Measurements from ENCODE around the gene IL11. TPM values are rescaled to one million over a fixed set of nuclear protein-coding genes. Genes with fewer than 3 reads are reported as not detected.

Gene IL11
- total RNA-seq, 1 experiment from 2014 or later: 141 TPM

DNA sequence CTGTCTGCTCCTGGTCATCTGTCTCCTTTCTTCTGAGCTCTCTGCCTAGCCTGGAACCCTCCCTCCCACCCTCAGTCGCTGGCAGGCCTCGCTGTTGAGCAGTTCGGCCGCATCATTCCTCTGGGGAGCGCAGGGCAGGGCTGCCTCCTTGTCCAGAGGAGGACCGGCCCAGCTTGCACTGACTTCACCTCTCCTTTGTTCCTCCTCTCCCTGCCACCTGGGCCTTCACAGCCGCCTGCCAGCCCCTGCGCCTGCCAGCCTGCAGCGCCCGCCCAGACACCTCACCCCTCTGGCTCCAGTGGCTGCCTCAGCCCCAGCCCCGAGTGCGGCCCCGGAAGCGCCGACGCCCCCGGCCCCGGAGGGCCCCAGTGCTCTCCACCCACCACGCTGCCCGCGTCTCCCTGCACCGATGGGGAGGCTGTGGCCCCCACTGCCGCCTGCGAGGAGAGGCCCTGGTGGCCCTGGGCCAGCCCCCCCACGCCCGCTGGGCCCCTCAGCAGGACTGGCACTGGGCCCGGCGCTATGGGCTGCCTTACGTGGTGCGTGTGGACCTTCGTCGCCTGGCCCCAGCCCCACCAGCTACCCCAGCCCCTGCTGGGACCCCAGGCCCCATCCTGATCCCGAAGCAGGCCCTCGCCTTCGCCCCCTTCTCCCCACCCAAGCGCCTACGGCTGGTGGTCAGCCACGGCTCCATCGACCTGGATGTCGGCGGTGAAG lies 23.4 kb downstream of the IL11 start:
- Histone ChIP-seq H3K27me3 (replicated peaks) (no peaks in the 10 kb centered on the region; the same call in 1 of the 2 replicates), H3K4me3 (no peak overlapping the region), H3K9me3 (replicated peaks) (no peaks in the 10 kb centered on the region; the same call in 1 of the 2 replicates), H3K36me3 (peaks cover 5% of the 10 kb centered on the region; the same call in 1 of the 2 replicates), H3K4me1 (replicated peaks) (peaks cover 18% of the 10 kb centered on the region), H3K27ac (no peak overlapping the region)
- no peak for DNase-seq (ENCODE audit: low read depth in 1 of 2, low spot score in 2 of 2)

DNA sequence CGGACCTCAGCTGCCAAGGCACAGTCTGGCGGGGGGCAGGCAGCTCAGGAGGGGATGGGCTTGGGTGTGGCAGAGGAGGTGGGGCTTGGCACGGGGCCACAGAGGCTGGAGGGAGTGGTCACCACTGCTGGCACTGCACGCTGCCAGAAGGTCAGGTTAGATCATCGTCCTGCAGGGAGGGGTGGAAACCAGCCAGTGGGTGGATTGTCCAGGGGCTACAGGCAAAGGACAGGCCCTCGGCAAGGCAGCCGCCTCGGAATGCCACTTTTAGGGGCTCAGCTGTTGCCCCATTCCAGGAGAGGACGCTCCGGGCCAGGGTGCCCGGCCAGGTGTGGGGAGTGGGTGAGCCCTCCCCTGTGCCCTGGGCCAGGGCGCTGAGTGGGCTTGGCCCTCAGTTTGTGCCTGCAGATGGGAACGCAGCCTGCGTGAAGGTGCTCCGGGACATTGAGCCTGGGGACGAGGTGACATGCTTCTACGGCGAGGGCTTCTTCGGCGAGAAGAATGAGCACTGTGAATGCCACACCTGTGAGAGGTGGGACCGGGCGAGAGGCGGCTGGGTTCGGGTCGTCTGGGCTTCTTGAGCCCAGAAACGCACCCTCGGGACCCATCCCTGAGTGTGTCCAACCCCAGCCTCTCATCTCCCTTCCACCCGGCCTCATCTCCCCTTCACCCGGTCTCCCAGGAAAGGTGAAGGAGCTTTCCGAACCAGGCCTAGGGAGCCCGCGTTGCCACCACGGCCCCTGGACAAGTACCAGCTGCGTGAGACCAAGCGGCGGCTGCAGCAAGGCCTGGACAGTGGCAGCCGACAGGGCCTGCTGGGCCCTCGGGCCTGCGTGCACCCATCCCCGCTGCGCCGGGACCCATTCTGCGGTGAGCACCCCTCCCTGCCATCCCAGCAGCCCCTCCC lies 24.2 kb downstream of the IL11 start:
- H3K36me3 ChIP-seq: peaks cover 5% of the 10 kb centered on the region; the same call in 1 of the 2 replicates
- no peak overlapping the region for H3K27ac ChIP-seq
- H3K27me3 ChIP-seq (replicated peaks): no peaks in the 10 kb centered on the region
- peaks cover 14% of the 10 kb centered on the region for H3K4me1 ChIP-seq (replicated peaks)
- H3K4me3 ChIP-seq: no peak overlapping the region
- no peak for DNase-seq (ENCODE audit: low read depth in 1 of 2, low spot score in 2 of 2)
- H3K9me3 ChIP-seq (replicated peaks): no peaks in the 10 kb centered on the region

GRCh38 chr19:55345101-55345817 lies 25.0 kb downstream of the IL11 start:
- peaks cover 13% of the 10 kb centered on the region for H3K4me1 ChIP-seq (replicated peaks)
- peaks cover 5% of the 10 kb centered on the region; the same call in 1 of the 2 replicates for H3K36me3 ChIP-seq
- H3K9me3 ChIP-seq (replicated peaks): no peaks in the 10 kb centered on the region
- H3K27ac ChIP-seq: no peak overlapping the region
- no peak overlapping the region for H3K4me3 ChIP-seq
- H3K27me3 ChIP-seq (replicated peaks): no peaks in the 10 kb centered on the region
- DNase-seq (ENCODE audit: low read depth in 1 of 2, low spot score in 2 of 2): no peak

DNA sequence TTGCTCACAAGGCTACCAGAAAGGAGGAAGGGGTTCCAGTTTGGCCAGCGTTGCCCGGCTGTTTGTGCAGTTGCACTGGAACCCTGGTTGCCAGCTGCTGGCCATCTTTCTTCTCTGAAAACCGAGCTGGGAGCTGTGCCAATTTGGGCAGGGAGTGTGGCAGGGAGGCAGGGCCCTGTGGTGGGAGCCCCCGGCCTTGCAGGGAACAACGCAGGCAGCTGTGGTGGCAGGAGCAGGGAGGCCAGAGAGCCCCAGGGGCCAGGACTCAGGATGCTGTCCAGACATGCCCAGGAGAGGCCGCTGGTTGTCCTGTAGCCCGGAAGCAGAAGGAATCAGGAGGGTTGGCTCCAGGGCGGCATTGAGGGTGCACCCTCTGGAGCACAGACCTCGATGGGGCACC lies 25.8 kb downstream of the IL11 start:
- peaks cover 5% of the 10 kb centered on the region; the same call in 1 of the 2 replicates for H3K36me3 ChIP-seq
- no peak overlapping the region for H3K27ac ChIP-seq
- peaks cover 15% of the 10 kb centered on the region for H3K4me1 ChIP-seq (replicated peaks)
- H3K27me3 ChIP-seq (replicated peaks): no peaks in the 10 kb centered on the region
- H3K4me3 ChIP-seq: no peak overlapping the region
- no peaks in the 10 kb centered on the region for H3K9me3 ChIP-seq (replicated peaks)
- no peak for DNase-seq (ENCODE audit: low read depth in 1 of 2, low spot score in 2 of 2)

DNA sequence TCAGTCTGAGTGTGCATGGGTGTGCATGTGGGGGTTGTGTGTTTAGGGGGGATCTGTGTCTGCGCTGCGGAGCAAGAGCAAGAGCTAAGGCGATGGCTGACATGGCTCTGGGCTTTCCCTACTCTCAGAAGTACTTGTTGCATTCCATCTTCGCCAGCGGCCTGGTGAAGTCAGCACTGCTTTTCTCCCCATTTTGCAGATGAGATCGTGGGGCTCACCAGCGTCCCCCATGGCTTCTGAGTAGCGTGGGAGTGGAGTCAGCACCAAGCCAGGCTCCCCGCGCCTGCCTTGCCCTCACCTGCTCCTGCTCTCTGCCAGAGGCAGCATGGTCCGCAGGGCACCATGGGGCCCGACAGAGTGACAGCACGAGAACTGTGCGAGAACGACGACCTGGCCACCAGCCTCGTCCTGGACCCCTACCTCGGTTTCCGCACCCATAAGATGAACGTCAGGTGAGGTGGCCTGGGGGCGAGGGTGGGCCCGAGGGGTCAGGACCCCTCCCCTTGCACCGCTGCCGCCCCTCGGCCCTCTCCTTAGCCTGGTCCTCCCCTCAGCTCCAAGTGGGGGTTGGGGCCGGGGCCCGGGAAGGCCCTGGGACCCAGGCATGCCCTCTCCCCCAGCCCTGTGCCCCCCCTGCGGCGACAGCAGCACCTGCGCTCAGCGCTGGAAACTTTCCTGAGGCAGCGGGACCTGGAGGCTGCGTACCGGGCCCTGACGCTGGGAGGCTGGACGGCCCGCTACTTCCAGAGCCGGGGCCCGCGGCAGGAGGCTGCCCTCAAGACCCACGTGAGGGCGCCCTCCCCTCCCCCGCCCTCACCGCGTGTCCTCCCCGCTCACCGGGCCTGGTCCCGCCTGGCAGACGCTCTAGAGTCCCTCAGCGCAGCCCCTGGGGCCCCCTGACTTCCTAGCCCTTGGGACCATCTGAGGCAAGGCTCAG lies 28.4 kb downstream of the IL11 start:
- Histone ChIP-seq H3K36me3 (peaks cover 5% of the 10 kb centered on the region; the same call in 1 of the 2 replicates), H3K4me1 (replicated peaks) (peaks cover 23% of the 10 kb centered on the region), H3K9me3 (replicated peaks) (no peaks in the 10 kb centered on the region), H3K4me3 (no peak overlapping the region), H3K27me3 (replicated peaks) (no peaks in the 10 kb centered on the region), H3K27ac (no peak overlapping the region)
- DNase-seq (ENCODE audit: low read depth in 1 of 2, low spot score in 2 of 2): peak in 1 of 2 experiments; percentile 44

GRCh38 chr19:55341171-55341588 lies 29.1 kb downstream of the IL11 start:
- Histone ChIP-seq H3K4me3 (no peak overlapping the region), H3K36me3 (peaks cover 5% of the 10 kb centered on the region; the same call in 1 of the 2 replicates), H3K27me3 (replicated peaks) (no peaks in the 10 kb centered on the region), H3K4me1 (replicated peaks) (peaks cover 27% of the 10 kb centered on the region), H3K27ac (no peak overlapping the region), H3K9me3 (replicated peaks) (no peaks in the 10 kb centered on the region)
- peak in 1 of 2 experiments; percentile 69 for DNase-seq (ENCODE audit: low read depth in 1 of 2, low spot score in 2 of 2)

- no peak for DNase-seq (ENCODE audit: low read depth in 1 of 2, low spot score in 2 of 2)
- H3K27me3 ChIP-seq (replicated peaks): no peaks in the 10 kb centered on the region
- no peak overlapping the region for H3K27ac ChIP-seq
Observed at GRCh38 chr19:55340784-55341147, 29.5 kb downstream of the IL11 start.

DNA sequence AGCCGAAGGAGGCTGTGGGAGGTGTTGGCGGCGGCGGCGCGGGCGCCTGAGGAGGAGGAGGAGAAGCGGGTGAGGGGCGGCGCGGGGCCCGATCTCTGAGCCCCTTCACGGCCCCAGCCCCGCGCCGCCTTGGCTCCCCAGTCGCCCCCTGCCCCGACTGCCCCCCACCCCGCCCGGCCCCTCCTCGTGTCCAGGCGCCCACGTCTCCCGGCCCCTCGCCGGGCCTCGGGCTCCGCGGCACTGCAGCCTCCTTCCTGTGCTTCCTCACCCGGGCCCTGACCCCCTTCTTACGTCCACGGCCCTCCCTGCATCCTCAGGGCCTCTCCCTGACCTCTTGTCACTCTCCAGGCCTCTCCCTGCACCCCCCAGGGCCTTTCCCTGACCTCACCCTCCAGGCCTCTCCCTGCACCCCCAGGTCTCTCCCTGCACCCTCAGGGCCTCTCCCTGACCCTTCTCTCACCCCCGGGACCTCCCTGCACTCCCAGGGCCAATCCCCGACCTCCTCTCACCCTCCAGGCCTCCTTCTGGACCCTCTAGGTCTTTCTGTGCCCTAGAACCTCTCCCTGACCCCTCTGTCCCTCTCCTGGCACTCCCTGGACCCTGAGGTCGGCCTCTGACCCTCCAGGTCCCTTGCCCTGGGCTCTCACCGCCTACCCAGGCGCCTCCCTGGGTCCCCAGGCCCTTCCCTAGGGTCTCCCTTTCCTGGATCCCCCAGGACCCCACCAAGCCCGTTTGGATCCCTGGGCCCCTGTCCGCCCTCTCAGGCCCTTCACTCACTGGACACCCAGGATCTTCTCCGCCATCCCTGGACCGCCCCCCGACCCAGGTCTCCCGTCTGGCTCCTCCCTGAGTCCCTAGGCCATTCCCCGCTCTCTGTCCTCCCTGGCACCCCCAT lies 30.1 kb downstream of the IL11 start:
- Histone ChIP-seq H3K4me1 (replicated peaks) (peaks cover 28% of the 10 kb centered on the region), H3K36me3 (peaks cover 5% of the 10 kb centered on the region; the same call in 1 of the 2 replicates), H3K27ac (peak overlapping the region; percentile 46), H3K27me3 (replicated peaks) (no peaks in the 10 kb centered on the region), H3K9me3 (replicated peaks) (no peaks in the 10 kb centered on the region), H3K4me3 (peak overlapping the region; percentile 36)
- peak in 1 of 2 experiments; percentile 44 for DNase-seq (ENCODE audit: low read depth in 1 of 2, low spot score in 2 of 2)

More at GRCh38 chr19:55340784-55341147, 29.5 kb downstream of the IL11 start:
- H3K36me3 ChIP-seq: peaks cover 5% of the 10 kb centered on the region; the same call in 1 of the 2 replicates
- peak overlapping the region; percentile 36 for H3K4me3 ChIP-seq
- H3K9me3 ChIP-seq (replicated peaks): no peaks in the 10 kb centered on the region
- H3K4me1 ChIP-seq (replicated peaks): peaks cover 28% of the 10 kb centered on the region

DNA sequence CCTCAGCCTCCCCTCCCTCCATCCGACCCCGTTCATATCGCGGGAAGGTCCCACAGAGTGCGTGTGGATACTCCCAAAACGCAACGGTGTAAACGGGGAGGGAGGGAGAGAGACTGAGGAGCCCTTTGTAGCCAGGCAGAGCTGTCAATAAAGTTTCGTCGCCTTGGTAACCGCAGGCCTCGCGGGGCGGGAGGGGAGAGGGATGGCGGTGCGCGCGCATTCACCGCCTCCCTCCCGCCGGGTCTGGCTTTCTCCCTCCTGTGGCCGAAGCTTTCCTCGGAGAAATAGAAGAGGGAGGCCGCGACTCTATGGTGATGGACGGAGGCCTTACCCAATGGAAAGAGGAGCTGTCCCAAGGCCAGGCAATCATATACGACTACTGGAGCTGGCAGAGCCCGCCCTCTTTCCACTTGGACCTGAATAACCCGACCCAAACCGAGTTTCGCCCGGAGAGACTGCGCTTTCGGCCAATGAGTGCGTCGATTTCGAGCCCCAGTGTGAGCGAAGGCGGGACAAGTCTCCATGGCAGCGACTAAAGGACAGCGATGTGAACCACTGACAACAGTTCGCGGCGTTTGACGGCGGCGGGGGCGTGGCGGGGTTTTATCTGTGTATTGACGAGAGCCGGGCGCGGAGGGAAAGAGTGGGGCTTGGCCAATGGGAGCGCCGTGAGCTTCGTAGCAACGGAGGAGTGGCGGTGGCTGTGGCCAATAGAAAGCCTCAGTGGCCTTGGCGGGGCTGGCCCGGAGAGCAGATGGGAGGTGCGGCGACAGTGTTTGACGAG lies 31.0 kb downstream of the IL11 start, which contains the start of gene KMT5C:
Gene KMT5C, plus strand, starts transcription at position 772 of the 784 bp plus-strand sequence. CDS start 2,061 bp downstream, outside the sequence.
- H3K4me3 ChIP-seq: peak within 1 kb of the TSS; percentile 36
- peaks cover 28% of the 10 kb centered on the region for H3K4me1 ChIP-seq (replicated peaks)
- H3K27me3 ChIP-seq (replicated peaks): no peaks in the 10 kb centered on the region
- DNase-seq (ENCODE audit: low read depth in 1 of 2, low spot score in 2 of 2): peak; percentile 100
- H3K27ac ChIP-seq: peak within 1 kb of the TSS; percentile 99
- H3K9me3 ChIP-seq (replicated peaks): no peaks in the 10 kb centered on the region
- H3K36me3 ChIP-seq: peaks cover 5% of the 10 kb centered on the region; the same call in 1 of the 2 replicates

DNA sequence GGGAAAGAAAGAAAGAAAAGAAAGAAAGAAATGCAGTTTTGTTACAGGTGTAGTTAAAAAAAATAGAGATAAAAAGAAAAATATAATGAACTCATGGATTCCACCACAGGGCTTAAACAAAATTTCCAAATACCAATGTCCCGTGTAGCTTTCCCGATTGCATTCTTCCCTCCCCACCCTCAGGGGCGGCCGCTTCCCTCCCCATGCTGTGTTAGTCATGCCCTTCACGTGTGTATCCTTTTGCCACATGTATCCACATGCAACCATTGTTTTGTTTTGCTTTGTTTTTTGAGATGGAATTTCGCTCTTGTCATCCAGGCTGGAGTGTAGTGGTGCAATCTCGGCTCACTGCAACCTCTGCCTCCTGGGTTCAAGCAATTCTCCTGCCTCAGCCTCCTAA lies 34.2 kb downstream of the IL11 start:
- Histone ChIP-seq H3K27ac (no peak overlapping the region), H3K36me3 (no peaks in the 10 kb centered on the region), H3K4me1 (replicated peaks) (peaks cover 23% of the 10 kb centered on the region), H3K9me3 (replicated peaks) (no peaks in the 10 kb centered on the region), H3K4me3 (no peak overlapping the region), H3K27me3 (replicated peaks) (no peaks in the 10 kb centered on the region)
- DNase-seq (ENCODE audit: low read depth in 1 of 2, low spot score in 2 of 2): peak in 1 of 2 experiments; percentile 46

DNA sequence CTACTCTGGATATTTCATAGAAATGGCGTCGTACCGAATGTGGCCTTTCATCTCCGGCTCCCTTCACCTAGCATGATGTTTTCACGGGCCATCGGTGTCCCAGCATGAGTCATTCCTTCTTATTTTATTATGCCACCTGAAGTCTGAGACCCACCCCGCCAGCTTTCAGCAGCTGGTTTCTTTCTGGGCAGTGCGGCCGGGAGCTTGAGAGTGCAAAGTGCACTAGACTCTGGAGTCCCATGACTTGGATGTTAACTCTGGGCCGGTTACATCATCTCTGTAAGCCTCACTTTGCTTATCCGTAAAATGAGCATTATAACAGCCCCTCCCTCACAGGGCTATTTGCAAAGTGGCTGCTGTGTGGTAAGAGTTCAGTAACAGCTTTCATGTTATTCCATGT lies 36.4 kb downstream of the IL11 start:
- no peak for DNase-seq (ENCODE audit: low read depth in 1 of 2, low spot score in 2 of 2)
- Histone ChIP-seq H3K4me3 (no peak overlapping the region), H3K4me1 (replicated peaks) (peaks cover 16% of the 10 kb centered on the region), H3K27ac (no peak overlapping the region), H3K9me3 (replicated peaks) (no peaks in the 10 kb centered on the region), H3K27me3 (replicated peaks) (no peaks in the 10 kb centered on the region), H3K36me3 (no peaks in the 10 kb centered on the region)

All from SJSA1 (cell line).